HG02970 (cell line): Measurements from ENCODE around the gene ADGRF4.

Experiments
- ATAC-seq: cut with Tn5 transposase; IDR thresholded peaks from one replicate; pipeline ENCODE4 v1.9.1; 2021; ENCODE audit warnings: mild to moderate bottlenecking, moderate library complexity, moderate number of reproducible peaks; ENCODE audit not compliant: unreplicated experiment, low FRiP score

ADGRF4 gene, protein sequence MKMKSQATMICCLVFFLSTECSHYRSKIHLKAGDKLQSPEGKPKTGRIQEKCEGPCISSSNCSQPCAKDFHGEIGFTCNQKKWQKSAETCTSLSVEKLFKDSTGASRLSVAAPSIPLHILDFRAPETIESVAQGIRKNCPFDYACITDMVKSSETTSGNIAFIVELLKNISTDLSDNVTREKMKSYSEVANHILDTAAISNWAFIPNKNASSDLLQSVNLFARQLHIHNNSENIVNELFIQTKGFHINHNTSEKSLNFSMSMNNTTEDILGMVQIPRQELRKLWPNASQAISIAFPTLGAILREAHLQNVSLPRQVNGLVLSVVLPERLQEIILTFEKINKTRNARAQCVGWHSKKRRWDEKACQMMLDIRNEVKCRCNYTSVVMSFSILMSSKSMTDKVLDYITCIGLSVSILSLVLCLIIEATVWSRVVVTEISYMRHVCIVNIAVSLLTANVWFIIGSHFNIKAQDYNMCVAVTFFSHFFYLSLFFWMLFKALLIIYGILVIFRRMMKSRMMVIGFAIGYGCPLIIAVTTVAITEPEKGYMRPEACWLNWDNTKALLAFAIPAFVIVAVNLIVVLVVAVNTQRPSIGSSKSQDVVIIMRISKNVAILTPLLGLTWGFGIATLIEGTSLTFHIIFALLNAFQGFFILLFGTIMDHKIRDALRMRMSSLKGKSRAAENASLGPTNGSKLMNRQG

DNA sequence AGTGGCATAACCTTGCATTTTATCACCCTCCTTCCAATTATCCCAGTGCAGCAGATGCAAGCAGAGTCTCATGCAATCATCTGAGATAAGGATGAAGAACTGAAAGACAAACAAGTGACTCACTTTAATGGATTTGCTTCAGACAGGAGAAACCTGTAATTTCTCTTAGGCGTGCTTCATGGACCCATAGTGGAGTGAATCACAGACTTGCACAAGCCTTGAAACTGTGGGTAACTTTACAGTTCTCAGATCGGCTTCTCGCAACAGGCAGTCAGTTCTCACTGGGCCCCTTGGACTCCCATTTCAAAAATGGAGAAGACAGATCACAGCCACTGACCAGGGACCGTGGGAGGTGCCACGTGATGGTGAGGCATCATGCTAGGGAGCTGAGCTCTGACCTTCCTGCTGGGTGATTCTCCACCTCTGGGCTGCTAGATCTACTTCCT, at the start of gene ADGRF4:
TSS of gene ADGRF4 (plus strand) at position 239 of the 446 bp plus-strand sequence. CDS start 8,666 bp downstream, outside the sequence.
- ATAC-seq, result no peak

DNA sequence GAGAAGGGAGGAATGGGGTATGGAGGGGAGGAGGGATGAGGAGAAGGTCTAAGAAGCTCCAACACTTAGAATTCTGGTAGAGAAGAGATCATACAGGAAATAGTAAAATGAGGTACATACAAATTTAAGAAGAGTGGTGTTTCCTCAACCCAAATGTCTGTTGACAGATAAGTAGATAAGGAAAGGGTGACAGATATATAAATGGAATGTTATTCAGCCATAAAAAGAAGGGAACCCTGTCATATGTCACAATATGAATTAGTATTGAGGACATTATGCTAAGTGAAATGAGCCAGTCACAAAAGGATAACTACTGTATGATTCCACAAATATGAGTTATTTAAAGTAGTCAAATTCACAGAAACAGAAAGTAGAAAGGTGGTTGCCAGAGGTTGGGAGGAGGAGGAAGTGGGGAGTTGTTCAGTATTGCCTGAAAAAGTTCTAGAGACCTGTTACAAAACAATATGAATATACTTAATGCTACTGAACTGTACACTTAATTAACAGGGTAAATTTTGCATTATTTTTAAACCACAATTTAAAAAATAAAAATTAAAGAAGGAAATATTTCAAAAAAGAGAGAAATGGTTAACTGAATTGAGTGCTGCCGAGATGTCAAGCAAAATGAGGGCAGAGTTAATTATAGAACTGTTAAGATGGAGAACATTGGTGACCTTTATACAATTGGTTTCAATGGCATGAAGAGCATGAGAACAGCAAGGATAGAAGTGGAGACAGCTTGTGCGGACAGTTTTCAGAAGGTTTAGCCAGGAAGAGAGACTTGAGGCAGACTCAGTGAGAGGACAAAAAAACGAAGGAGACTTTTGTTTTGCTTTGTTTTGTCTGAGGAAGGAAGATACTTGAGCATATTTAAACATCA, 47.6 kb upstream of the ADGRF4 start:
- ATAC-seq, result no peak

DNA sequence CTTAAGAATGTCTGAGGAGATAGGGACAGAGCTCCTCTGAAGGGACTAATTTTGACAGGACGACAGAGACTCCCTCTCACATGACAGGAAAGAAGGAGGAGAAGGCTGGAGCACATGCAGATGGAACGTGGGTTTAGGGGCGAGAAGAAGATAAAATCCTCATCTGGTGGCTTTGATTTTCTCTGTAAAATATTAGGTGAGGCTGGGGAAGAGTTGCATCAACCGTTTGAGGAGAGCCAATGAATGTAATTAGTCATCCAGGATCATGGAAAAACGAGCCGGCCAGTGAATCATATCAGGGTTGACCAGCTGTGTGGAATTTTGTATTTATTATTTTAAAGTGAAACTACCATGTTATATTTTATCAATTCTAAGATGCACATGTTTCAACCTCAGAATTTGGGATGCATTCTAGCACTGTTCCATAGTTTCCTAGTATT, 46.9 kb upstream of the ADGRF4 start:
- no peak for ATAC-seq

DNA sequence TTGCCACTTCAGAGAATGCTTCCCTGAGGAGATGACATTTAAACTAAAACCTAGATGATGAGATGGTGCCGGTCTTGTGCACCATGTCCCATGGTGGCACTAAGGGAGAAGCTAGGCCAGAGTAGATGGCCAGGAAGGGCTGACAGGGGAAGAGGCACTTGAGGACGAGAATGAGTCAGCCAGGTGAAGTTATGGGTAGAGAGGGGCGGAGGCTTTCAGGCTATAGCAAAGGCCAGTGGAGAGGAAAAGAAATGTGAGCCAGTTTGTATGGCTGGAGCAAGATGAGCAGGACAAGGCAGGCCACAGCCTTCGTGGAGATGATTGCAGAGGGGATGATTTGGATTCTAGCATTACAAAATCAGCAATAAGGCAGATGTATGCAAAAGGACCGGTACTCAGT, 44.7 kb upstream of the ADGRF4 start:
- no peak for ATAC-seq

DNA sequence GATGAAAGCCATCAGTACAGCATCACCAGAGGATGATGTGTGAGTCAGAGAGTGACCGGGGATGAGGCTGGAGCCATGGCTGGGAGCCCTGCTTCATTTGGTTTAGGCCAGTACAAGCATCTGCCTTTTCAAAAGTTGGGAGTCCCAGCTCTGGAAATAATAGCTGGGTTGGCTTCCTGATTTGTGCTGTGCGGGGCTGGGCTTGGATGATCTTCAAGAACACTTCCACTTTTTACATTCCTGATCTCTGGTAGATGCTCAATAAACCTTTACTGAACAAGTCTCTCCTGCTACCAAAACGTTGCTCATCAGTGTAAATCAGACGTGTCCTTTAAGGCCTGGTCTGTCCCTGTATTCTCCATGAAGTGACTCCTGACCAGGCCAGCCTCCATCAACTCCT, 44.1 kb upstream of the ADGRF4 start:
- no peak for ATAC-seq

DNA sequence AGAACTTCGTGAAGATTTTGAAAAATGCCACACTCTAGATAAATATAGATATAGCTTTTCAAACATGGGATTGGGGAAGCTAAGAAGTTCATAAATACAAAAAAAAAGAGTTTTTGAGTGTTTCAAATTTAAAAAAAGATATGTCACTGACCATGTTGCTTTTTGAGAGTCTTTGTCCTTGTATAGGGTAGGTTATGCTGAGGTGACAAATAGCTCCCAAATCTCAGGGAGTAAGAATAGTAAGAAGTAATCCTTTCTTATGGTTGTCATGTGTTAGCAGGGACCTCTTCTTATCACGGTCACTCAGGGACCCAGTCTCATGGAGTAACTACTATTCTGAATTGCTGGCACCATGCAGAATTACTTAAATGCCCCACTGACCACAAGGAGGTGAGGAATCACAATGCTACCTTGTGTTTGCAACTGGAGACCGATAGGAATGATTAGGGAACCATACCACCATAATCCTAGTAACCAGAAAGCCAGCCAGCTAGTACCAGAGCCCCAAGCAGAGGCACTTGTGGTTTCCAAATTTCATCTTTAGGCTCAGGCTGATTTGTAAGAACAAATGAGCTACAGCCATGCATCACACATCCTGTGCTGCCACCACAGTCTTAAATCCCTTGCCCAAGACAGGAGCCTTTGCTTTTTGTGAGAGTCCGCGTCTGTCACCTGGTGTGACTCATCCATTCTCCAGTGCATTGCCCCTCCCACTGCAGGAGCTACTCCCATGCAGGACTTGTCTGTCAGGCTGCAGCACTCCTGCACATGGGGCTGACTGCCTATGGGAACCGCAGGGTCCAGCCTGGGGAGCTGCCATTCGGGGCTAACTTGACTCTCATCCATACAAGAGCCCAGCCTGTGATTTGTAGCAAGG, 42.4 kb upstream of the ADGRF4 start:
- no peak for ATAC-seq

DNA sequence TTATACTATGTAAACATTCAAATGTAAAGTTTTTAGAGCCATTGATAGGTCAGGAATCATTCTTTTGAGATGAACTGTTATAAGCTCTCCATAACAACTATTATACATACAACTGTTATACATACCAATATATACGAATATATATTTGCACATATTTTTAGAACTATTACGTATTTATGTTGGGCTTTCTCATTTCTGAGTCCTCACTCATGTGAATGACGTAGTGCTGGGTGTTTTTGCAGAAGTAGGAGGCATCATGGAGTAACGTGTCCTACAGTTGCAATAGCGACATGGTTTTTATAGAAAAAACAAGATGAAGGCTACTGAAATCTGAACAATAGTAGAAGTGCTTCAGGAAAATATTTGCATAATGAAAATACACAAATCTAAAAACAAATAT, 36.4 kb upstream of the ADGRF4 start:
- ATAC-seq, result no peak

DNA sequence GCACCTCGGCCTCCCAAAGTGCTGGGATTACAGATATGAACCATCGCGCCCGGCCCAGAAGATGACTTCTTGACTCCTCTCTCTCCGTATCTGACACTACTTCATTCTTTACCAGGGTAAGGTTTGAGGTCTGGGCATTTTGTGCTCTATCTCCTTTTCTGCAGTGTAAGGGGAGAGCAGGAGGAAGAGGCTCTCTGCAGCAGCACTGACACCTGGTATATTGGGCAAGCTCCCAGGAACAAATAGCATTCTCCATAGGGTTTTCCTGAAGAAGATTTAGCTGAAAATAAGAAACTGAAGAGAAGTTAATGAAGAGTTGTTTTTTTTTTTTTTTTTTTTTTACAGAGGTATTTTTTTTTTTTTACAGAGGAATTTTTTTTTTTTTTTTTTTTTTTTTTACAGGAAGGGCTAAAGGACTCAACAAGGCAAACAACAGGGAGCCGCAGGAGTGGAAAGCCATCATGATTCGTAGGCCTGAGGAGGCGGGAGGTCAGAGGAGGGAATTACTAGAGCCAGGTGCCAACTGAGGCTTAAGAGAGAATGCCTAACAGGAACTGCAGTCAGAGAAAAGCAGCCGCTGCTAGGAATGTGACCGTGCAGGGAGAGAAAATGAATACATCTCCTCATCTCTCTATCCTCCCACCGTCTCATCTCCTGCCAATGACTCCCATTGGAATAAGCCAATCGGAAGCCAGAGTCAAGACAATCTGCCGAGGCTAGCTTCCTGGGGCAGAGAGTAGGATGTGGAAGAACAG, 34.7 kb upstream of the ADGRF4 start:
- no peak for ATAC-seq

DNA sequence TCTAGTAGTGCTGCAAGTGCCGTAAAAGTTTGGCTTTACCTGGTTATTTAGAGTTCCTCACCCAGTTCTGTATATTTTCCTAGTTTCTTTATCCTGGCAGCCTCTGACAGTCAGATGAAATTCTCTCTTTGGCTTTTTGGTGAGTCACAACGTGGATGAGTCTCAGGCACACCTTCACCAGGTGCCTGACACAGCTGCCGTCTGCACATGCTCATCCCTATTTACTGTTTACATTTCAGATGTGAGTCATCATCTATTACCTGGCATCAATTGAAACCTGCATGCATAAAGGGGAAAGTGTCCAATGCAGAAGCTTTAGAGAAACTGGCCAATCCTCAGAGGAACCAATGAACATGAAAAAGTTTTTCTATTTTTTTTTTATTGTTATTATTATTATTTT, 33.3 kb upstream of the ADGRF4 start:
- no peak for ATAC-seq

DNA sequence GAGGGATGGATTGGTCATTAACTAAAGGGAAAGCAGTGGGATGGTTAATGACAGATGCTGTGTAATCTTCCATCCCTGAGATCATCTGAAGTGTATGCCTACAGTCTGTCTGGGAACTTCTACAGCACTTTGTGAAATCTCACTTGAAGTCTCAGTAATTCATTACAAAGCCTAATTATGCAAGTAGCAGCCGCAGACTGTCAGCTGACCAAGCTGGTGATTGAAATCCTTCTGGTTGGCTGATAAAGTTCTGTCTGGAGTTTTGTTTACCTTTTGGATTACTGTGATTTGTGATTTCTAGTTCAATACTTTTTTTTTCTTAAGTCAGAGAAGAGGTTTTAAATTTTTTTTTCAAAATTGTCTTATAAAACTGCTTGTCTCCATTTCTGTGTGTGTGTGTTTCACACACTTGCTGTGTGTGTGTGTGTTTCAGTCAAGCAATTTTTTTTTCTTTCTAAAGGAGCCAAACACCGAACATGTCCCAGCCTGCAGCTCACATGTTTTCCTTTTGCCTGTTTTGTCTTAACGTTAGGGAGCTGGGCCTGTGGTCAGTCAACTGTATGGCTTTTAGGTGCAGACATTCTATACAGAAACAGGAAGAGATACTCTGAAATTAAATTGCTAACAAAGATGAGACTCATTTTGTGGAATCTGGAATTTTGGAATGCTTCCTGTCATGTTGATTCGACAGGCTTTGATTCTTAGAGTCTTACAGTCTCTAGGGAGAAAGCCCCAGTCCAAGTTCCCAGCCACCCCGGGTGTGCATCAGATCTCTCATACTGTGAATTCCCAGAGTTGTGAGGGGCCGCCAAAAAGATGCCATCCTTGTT, 28.5 kb upstream of the ADGRF4 start:
- ATAC-seq, result no peak

DNA sequence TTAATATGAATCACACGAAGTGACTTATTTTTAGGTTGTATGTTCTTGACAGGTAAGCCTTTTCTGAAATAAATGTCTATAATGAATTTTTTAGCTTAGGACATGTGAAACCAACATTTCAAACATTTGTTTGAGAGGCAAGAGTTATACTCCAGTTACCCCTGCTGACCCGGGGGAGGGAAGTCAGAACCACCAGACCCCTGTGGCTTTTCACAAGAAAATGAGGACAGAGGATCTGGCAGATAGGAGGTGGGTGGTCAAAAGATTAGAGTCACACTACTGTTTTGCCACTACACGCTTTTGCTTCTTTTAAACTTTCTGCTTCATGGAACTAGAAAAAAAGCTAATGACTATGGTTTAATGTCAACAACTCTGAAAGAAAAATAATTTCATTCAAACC, 27.5 kb upstream of the ADGRF4 start:
- no peak for ATAC-seq

DNA sequence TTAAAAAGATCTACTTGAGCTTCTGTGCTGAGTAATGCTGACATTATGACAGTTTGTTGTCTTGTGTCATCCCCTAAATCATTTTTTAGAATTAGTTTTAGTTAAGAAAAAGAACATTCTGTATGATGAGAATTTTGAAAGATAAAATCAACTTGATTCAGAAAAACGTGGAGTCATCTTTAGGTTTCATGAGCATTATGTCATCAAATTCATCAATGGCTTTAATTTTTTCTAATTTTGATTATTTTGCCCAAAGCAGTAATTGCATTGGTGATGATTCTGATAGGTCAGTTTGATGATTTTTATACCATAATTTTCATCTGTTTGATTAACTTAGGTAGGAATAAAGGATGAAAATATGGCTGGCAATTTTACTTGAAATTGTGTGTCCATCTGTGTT, 26.6 kb upstream of the ADGRF4 start:
- no peak for ATAC-seq

DNA sequence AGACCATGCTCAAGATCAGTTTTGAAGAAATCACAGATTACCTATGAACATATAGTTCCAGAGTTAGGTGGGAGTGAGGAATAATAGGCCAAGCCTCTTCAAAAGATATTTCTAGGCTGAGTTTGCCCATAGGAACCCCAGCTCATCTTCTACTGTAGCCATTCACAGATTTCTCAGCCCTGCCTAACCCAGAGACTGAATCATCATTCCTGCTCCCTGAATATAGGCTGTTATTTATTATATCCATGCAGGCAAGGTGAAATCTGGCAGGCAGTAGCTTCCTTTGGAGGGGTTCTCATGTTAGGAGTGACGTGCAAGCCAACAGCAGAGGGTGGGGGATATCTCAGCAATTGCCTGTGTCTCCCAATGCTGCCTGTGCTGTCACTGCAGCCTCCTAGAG, 25.6 kb upstream of the ADGRF4 start:
- ATAC-seq, result no peak

DNA sequence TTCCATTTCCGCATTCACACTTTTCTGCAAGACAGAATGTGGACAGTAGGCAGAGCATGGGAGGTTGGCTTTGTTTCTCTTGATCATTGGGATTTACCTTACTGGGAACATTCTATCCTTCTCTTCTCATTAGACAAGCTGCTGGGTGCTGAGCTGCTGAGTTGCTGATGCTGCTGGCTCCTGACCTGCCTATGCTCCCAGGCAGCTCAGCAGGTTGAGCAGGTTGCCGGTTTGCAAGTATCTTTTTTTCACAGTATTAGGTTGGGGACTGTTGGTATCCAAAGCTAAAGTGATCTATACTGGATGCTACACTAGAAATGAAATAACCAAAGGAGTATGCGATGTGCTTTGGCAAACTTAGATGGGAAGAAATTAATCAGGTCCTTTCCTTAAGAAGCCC, 23.7 kb upstream of the ADGRF4 start:
- no peak for ATAC-seq

DNA sequence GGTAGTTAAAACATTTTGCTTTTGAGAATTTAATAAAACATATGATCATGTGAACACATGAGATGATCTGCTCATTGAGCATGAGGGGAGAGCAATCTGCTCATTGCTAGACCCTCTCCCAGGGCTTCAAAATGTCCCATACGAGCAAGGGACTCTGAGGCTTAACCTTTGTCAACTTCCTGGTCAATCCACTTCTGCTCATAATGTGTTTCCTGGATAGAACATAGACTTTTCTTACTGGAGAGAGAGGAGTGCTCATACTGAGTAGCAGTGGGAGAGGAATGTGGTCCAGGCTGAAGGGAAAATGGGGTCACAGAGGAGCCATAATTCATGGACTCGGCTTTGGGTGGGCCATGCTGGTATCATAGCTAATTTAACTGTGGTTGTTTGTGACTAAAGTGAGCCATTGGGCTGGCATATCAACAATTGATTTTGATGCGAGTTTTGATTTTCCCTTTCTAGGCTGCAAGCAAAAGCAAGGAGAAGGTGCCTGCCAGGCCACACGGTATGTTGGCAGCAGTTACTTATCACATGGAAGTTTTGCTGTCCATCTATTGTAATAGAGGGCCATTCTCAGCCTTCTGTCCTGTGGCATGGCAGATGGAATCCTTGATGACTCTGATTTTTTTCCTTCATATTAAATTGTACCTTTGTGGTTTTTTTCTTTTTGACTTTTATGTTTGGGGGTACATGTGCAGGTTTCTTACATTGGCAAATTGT, 20.8 kb upstream of the ADGRF4 start:
- no peak for ATAC-seq

DNA sequence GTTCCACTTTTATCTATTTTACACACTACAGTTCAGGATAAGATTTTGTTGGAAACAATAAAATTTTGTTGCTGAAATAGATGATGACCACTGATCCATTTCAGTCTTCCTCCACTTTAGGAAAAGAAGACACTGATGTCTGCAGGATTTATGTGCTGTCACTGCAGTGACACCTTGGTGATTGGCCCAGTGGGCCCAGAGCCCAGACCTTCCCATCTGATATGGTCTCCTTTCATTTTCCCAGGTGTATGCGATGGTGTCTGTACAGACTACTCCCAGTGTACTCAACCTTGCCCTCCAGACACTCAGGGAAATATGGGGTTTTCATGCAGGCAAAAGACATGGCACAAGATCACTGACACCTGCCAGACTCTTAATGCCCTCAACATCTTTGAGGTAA, 19.6 kb upstream of the ADGRF4 start:
- no peak for ATAC-seq

DNA sequence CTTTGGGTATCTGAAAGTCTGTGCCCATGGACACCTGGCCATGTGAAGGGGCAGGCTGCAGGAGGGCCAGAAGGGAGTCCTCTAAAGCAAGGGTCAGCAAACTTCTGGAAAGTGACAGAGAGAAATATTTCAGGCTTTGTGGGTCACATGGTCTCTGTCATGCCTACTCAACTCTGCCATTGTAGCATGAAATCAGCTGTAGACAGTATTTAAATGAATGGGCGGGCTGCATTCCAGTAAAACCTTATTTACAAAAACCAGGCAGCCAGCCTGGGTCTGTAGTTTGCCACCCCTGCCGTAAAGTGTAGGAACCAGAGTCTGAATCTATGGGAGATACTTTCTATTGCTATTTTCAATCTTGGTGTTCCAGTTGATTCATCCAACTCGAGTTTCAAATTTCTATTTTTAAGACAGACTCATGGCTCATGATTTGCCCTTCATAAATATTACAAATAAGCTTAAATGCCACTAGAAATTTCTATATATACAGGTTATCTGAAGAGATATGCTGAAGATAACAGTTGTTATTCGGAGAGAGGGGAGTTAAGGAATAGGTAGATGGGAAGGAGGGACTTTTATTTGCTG, 19.0 kb upstream of the ADGRF4 start:
- ATAC-seq, result no peak
